Measurements from ENCODE around the gene COPRS. TPM values are rescaled to one million over a fixed set of nuclear protein-coding genes. Genes with fewer than 3 reads are reported as not detected.

The COPRS gene
- total RNA-seq, 1 experiment from 2014 or later, result 52.4 TPM

- TF ChIP-seq TCF7L2 (IDR thresholded peaks at IDR 0.05; ENCODE audit: borderline replicate concordance, extremely low read depth, insufficient read depth, insufficient read length) (no peak), POLR2A (IDR thresholded peaks at IDR 0.05; ENCODE audit: borderline replicate concordance, extremely low read depth, insufficient read depth, insufficient read length) (no peak), ZNF274 (IDR thresholded peaks at IDR 0.05; ENCODE audit: low read depth, low read length) (no peak), EZH2phosphoT487 (IDR thresholded peaks at IDR 0.05; ENCODE audit: borderline replicate concordance) (no peak), CTCF (IDR thresholded peaks at IDR 0.05 in 2 of 3, conservative IDR thresholded peaks at IDR 0.05 in 1 of 3; ENCODE audit: borderline replicate concordance in 1 of 3, insufficient read depth in 1 of 3, low read depth in 2 of 3, low read length in 2 of 3) (no peak)
Observed at GRCh38 chr17:31875081-31875480, 16.0 kb upstream of the COPRS start (continued).

- TF ChIP-seq CTCF (IDR thresholded peaks at IDR 0.05 in 2 of 3, conservative IDR thresholded peaks at IDR 0.05 in 1 of 3; ENCODE audit: borderline replicate concordance in 1 of 3, insufficient read depth in 1 of 3, low read depth in 2 of 3, low read length in 2 of 3) (no peak), TCF7L2 (IDR thresholded peaks at IDR 0.05; ENCODE audit: borderline replicate concordance, extremely low read depth, insufficient read depth, insufficient read length) (no peak), SIN3A (IDR thresholded peaks at IDR 0.05; ENCODE audit: low read depth) (no peak), JUND (IDR thresholded peaks at IDR 0.05) (no peak), YY1 (IDR thresholded peaks at IDR 0.05; ENCODE audit: extremely low read depth, insufficient replicate concordance, low read depth, low read length) (no peak), SP1 (IDR thresholded peaks at IDR 0.05; ENCODE audit: low read depth) (no peak), POLR2A (IDR thresholded peaks at IDR 0.05; ENCODE audit: borderline replicate concordance, extremely low read depth, insufficient read depth, insufficient read length) (no peak)
- Histone ChIP-seq H3K9me2 (ENCODE audit: insufficient read depth) (no peaks in the 10 kb centered on the region), H3K9me3 (ENCODE audit: control insufficient read depth in 1 of 2, insufficient read depth in 1 of 2, low read depth in 1 of 2, low read length in 2 of 2) (no peaks in the 10 kb centered on the region), H3K27ac (ENCODE audit: low read depth, low read length) (no peak overlapping the region), H3K79me2 (ENCODE audit: insufficient read depth, low read length) (no peaks in the 10 kb centered on the region), H3K4me2 (ENCODE audit: low read length) (no peak overlapping the region), H3K36me3 (ENCODE audit: control insufficient read depth in 1 of 2, insufficient read depth in 2 of 2, low read length in 2 of 2) (peaks cover 38 to 49% of the 10 kb centered on the region in 2 experiments), H3K27me3 (ENCODE audit: insufficient read depth, low read length) (no peaks in the 10 kb centered on the region), H3K9ac (ENCODE audit: low read length) (no peak overlapping the region), H3K4me3 (replicated peaks in 1 of 2; ENCODE audit: low read depth in 1 of 2, low read length in 2 of 2) (no peak overlapping the region), H4K20me1 (ENCODE audit: insufficient read depth) (no peaks in the 10 kb centered on the region), H2AFZ (ENCODE audit: low read depth, low read length, poor library complexity, severe bottlenecking) (no peak overlapping the region), H3K4me1 (ENCODE audit: control insufficient read depth in 1 of 2, insufficient read depth in 2 of 2, low read length in 2 of 2) (no peaks in the 10 kb centered on the region)
- ChIA-PET RAD21 (ENCODE audit: low non-redundant PET in 1 of 2, low total read pairs in 2 of 2, uncharacterized antibody in 2 of 2, unreplicated experiment in 2 of 2) (interaction anchor here in 1 of 2 experiments (0.7 kb wide), 1 partner anchor 431 kb away, joined by 4 read pairs; no protein-coding TSS in a partner anchor), CTCF (no interaction called here), POLR2A (no interaction called here)
- DNase-seq (ENCODE audit: low read depth, low spot score), result no peak
- no TSS peak for BruUV-seq (replicated peaks)
- no peak for ATAC-seq
- intact Hi-C loops (cut with micrococcal nuclease), result loop anchor here (10.0 kb wide), 1 partner anchor 65 kb away; the partner anchor contains the start of gene SUZ12
Observed at GRCh38 chr17:31869797-31870568, 10.9 kb upstream of the COPRS start.
